Uterus (tissue), 4 donors: ENCODE measurements around the gene TMEM187. TPM values are rescaled to one million over a fixed set of nuclear protein-coding genes. Genes with fewer than 3 reads are reported as not detected.

Source experiments
- DNase-seq, 2 donors: peaks; one replicate each; pipeline ENCODE4 v3.0.0-alpha.2; 2019 to 2020
- H3K27ac ChIP-seq, 2 donors: fragments of 200-600 bp; sonication (generic); 1 replicate in 1 of 2; 2 replicates in 1 of 2; pipeline ENCODE4 v1.5.1; 2016 to 2018
- H3K27me3 ChIP-seq, 2 donors: fragments of 200-600 bp; sonication (generic); one replicate each; pipeline ENCODE4 v1.5.1; 2018 to 2019; ENCODE audit warnings: control low read depth in 1 of 2
- H3K36me3 ChIP-seq, 2 donors: fragments of 200-600 bp; sonication (generic); one replicate each; pipeline ENCODE4 v1.5.1; 2019; ENCODE audit warnings: control low read depth in 1 of 2
- H3K4me1 ChIP-seq, 2 donors: fragments of 200-600 bp; sonication (generic); one replicate each; pipeline ENCODE4 v1.5.1; 2018 to 2019; ENCODE audit warnings: control low read depth in 1 of 2
- H3K4me3 ChIP-seq, 2 donors: fragments of 200-600 bp; sonication (generic); 1 replicate in 1 of 2; 2 replicates in 1 of 2; pipeline ENCODE4 v1.5.1; 2018 to 2019; ENCODE audit warnings: mild to moderate bottlenecking in 1 of 2
- H3K9me3 ChIP-seq, 2 donors: fragments of 200-600 bp; sonication (generic); one replicate each; pipeline ENCODE4 v1.5.1; 2019; ENCODE audit warnings: control low read depth in 1 of 2
- POLR2A ChIP-seq, 2 donors: fragments of 450-650 bp; IDR thresholded peaks; one replicate each; pipeline ENCODE4 v1.6.1; 2016; ENCODE audit warnings: antibody characterized with exemption in 2 of 2, mild to moderate bottlenecking in 1 of 2, moderate library complexity in 1 of 2
- intact Hi-C: fragments of 100-400 bp; cut with DNase I; formaldehyde crosslinking; loops from one replicate; pipeline ENCODE4 v1.15.1; 2023; ENCODE audit warnings: low total_unique reads
- total RNA-seq, 4 donors: library from RNA; depleted of rRNA in 3 of 4; stranded (reverse); fragments of >200 nt in 3 of 4; gene quantifications; one replicate each; pipeline versions ENCODE4 v1.1.0 to v1.2.4, GENCODE V29; 2014 to 2023
- TF ChIP-seq, protein P1 (sequence below), 4 experiments: fragments of 200-600 bp in 2 of 4; fragments of 450-650 bp in 2 of 4; sonication (generic) in 2 of 4; IDR thresholded peaks; one replicate each; pipeline ENCODE4 v1.5.1; 2016 to 2019; ENCODE audit warnings: antibody characterized with exemption in 4 of 4, mild to moderate bottlenecking in 2 of 4, moderate library complexity in 1 of 4
- donor health status: DM: yes; HTN: yes; CAD: no.

Gene TMEM187
- total RNA-seq, 4 donors from 2014 or later = 2.5 to 9.6 (median 6.2) TPM; not detected in 1

DNA sequence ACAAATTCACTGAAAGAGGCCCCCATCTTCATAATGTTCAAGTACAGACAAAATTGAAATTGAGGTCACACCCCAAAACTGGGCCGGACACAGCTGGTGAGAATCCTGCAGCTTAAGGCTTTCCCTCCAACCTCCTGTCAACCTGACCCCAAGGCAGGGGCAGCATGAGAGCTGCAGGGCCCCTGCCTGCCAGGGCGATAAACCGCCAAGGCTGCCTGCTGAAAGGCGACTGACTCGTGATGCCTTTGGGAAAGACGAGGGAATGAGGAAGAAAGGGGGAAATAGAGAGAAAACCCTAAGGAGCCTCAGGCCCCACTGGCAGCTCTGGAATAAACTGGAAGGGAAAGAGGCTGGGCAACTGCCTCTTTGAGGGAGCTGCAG is 54.5 kb downstream of the TMEM187 start:
- Histone ChIP-seq H3K4me1 (no peaks in the 10 kb centered on the region), H3K36me3 (no peaks in the 10 kb centered on the region)
- TF ChIP-seq, protein P1, sequence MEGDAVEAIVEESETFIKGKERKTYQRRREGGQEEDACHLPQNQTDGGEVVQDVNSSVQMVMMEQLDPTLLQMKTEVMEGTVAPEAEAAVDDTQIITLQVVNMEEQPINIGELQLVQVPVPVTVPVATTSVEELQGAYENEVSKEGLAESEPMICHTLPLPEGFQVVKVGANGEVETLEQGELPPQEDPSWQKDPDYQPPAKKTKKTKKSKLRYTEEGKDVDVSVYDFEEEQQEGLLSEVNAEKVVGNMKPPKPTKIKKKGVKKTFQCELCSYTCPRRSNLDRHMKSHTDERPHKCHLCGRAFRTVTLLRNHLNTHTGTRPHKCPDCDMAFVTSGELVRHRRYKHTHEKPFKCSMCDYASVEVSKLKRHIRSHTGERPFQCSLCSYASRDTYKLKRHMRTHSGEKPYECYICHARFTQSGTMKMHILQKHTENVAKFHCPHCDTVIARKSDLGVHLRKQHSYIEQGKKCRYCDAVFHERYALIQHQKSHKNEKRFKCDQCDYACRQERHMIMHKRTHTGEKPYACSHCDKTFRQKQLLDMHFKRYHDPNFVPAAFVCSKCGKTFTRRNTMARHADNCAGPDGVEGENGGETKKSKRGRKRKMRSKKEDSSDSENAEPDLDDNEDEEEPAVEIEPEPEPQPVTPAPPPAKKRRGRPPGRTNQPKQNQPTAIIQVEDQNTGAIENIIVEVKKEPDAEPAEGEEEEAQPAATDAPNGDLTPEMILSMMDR (IDR thresholded peaks at IDR 0.05) = no peak
- TF ChIP-seq POLR2A (IDR thresholded peaks at IDR 0.05) = no peak

DNA sequence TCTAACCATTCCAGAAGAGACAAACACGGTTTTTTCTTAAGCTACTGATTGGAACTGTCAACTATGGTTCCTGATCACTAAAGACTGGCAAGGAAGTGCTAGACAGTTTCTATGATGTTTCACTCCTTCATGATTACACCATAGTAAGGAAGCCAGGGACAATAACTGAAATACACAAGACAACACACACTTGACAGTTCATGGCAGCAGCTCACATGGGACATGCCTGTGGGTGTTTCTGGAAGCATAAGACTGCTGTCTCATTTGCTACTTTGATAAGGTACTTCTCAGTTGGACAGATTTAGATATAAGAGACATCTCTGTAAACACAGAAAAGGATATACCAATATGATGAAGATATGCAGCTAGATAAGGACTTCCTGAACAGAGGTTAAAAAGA is 55.4 kb downstream of the TMEM187 start:
- H3K27ac ChIP-seq = no peak overlapping the region

More for the DNA sequence above, 54.5 kb downstream of the TMEM187 start:
- Histone ChIP-seq H3K27me3 (no peaks in the 10 kb centered on the region), H3K27ac (no peak overlapping the region), H3K9me3 (no peaks in the 10 kb centered on the region), H3K4me3 (no peak overlapping the region)
- no peak for DNase-seq
- intact Hi-C loops = no loop called here

DNA sequence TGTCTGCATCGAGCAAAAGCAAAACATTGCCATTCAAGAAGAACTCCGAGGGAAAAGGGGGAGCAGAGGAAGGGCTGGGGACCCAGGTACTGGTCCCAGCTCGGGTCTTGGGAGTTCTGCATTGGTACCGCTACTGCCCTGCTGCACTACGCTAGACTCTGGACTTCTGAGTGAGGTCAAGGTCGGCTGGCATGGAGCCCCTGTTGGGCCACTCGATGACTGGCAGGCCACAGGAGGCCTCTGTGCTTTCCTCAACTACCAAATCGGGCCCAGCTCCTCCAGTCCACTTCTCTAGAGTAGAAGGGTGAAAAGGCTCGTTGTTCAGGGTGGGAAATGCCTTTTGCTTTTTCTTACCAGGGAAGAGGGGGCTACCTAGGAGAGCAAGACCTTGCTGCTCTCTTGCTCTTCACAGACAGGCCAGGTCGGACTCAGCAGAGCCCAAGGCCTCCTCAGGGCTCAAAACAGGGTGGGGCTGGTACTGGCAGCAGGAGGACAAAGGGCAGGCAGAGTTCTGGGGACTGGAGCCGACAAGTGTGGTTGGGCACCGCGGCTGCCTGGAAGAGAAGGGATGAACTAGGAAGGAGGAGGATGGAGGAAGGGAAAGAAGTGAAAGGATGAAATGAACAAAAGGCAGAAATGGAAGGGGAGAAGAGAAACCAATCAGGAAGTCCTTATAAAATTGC is 56.1 kb downstream of the TMEM187 start:
- intact Hi-C loops = no loop called here
- H3K4me1 ChIP-seq = no peaks in the 10 kb centered on the region
- no peaks in the 10 kb centered on the region for H3K27me3 ChIP-seq
- no peak for DNase-seq
- H3K36me3 ChIP-seq = no peaks in the 10 kb centered on the region
- no peaks in the 10 kb centered on the region for H3K9me3 ChIP-seq
- no peak overlapping the region for H3K27ac ChIP-seq
- no peak overlapping the region for H3K4me3 ChIP-seq
- TF ChIP-seq POLR2A (IDR thresholded peaks at IDR 0.05) = no peak
- TF ChIP-seq, protein P1 (IDR thresholded peaks at IDR 0.05) = no peak

More for the DNA sequence above, 55.4 kb downstream of the TMEM187 start:
- DNase-seq = no peak
- Histone ChIP-seq H3K4me1 (no peaks in the 10 kb centered on the region), H3K27me3 (no peaks in the 10 kb centered on the region), H3K36me3 (no peaks in the 10 kb centered on the region), H3K9me3 (no peaks in the 10 kb centered on the region), H3K4me3 (no peak overlapping the region)
- intact Hi-C loops = no loop called here
- TF ChIP-seq POLR2A (IDR thresholded peaks at IDR 0.05) = no peak
- TF ChIP-seq, protein P1 (IDR thresholded peaks at IDR 0.05) = no peak

DNA sequence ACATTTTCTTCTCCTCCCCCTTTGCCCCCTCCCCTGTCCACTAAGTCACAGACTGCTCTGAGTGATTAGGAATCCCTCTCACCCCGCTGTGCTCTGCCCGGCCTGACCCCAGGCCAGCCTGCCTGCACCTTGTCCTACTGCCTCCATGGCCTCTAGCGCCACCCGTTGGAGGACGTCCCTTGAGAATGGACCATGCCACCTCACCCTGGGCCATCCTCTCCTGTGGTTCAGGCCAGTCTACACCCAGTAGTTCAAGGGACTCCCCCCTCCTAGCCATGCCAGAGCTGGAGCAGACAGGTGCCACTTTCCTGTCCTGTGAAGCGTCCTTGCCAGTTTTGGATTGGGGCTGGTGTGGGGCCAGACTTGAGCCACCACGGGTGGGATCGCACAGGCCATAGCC is 56.9 kb downstream of the TMEM187 start:
- intact Hi-C loops = no loop called here
- H3K27ac ChIP-seq = no peak overlapping the region
- TF ChIP-seq, protein P1 (IDR thresholded peaks at IDR 0.05) = no peak
- no peak for TF ChIP-seq POLR2A (IDR thresholded peaks at IDR 0.05)

DNA sequence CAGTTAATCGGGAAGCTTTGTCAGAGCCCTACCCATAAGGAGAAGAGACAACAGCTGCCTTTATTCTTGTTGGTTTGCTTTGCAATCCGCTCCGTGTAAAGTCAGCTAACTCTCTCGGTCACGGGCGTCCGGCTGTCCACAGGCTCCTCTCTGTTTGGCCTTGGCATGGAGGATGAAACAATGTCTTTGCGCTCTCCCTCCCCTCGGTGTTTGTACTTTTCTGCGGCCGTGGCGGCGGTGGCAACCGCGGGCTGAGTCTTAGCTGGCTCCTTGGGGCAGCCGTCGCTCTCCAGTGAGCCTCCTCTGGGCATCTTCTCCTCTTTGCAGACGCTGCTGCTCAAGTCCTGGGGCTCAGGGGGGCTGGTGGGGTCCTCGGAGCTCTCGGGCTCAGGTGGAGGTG is 57.7 kb downstream of the TMEM187 start:
- H3K4me3 ChIP-seq = no peak overlapping the region
- no peak overlapping the region for H3K27ac ChIP-seq
- intact Hi-C loops = no loop called here
- no peaks in the 10 kb centered on the region for H3K4me1 ChIP-seq
- no peaks in the 10 kb centered on the region for H3K27me3 ChIP-seq
- DNase-seq = no peak
- TF ChIP-seq POLR2A (IDR thresholded peaks at IDR 0.05) = no peak
- TF ChIP-seq, protein P1 (IDR thresholded peaks at IDR 0.05) = no peak
- no peaks in the 10 kb centered on the region for H3K36me3 ChIP-seq
- H3K9me3 ChIP-seq = no peaks in the 10 kb centered on the region

More for the DNA sequence above, 56.9 kb downstream of the TMEM187 start:
- DNase-seq = no peak
- Histone ChIP-seq H3K27me3 (no peaks in the 10 kb centered on the region), H3K4me3 (no peak overlapping the region), H3K9me3 (no peaks in the 10 kb centered on the region), H3K36me3 (no peaks in the 10 kb centered on the region), H3K4me1 (no peaks in the 10 kb centered on the region)
